GM21381 (cell line): ENCODE results near the gene SAPCD2.

Source experiments
- ATAC-seq: cut with Tn5 transposase; IDR thresholded peaks from one replicate; pipeline ENCODE4 v1.9.1; 2021; ENCODE audit warnings: mild to moderate bottlenecking, moderate library complexity; ENCODE audit not compliant: unreplicated experiment

The SAPCD2 gene

GRCh38 chr9:137020771-137021567 is 49.4 kb downstream of the SAPCD2 start:
- no peak for ATAC-seq

GRCh38 chr9:137019891-137020683 is 50.3 kb downstream of the SAPCD2 start:
- no peak for ATAC-seq

- ATAC-seq: no peak
Measured at GRCh38 chr9:137018761-137019559, 51.4 kb downstream of the SAPCD2 start.

GRCh38 chr9:137017791-137018497 is 52.4 kb downstream of the SAPCD2 start:
- ATAC-seq: no peak

- ATAC-seq: no peak
Measured at GRCh38 chr9:137017071-137017470, 53.3 kb downstream of the SAPCD2 start.

DNA sequence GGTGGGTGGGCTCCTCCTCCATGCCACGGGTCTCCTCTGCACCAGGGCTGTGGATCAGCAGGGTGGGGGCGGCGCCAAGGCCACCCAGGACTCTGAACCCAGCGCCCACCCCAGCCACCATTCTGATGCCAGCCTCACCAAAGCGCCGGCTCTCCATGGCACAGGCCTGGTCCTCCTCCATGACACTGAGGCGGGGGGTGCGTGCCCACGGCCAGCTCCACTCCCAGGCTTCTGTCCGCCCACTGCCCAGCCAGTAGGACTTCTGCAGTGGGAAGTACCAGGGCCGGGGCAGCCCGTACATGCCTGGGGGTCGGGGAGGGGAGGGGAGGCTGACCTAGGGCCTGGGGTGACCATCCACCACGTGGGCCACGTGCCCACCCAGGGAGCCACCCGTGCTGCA is 53.9 kb downstream of the SAPCD2 start:
- ATAC-seq: no peak

DNA sequence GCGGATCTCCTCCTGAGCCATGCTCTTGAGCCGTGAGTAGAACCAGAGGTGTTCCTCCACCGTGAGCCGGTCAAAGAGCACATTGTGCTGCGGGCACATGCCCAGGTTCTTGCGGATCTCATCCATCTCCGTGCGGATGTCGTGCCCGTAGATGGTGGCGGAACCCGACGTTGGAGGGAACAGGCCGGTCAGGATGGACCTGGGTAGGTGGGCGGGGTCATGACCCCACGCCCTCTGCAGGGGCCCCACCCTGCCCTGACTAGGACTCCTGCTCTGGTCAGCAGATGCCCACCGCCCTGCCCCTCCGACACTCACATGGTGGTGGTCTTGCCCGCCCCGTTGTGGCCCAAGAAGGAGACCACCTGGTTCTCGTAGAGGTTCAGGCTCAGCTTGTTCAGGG is 54.4 kb downstream of the SAPCD2 start:
- no peak for ATAC-seq

DNA sequence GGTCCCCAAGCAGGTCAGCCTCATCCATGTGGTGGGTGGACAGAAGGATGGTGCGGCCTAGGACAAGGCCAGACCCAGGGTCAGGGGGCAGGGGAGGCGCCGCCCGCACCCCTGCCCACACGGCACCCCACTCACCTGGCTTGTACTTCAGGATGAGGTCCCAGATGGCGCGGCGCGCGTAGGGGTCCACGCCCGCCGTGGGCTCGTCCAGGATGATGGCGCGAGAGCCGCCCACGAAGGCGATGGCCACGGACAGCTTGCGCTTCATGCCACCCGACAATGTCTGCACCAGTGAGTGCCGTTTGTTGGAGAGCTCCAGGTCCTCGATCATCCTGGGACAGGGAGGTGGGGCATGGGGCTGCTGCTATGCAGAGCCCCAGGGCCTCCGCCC is 54.8 kb downstream of the SAPCD2 start:
- ATAC-seq: no peak

GRCh38 chr9:137014776-137015539 is 55.4 kb downstream of the SAPCD2 start:
- ATAC-seq: no peak

- ATAC-seq: no peak
Measured at GRCh38 chr9:137014166-137014565, 56.2 kb downstream of the SAPCD2 start.

GRCh38 chr9:137013571-137013940 is 56.8 kb downstream of the SAPCD2 start:
- ATAC-seq: no peak

DNA sequence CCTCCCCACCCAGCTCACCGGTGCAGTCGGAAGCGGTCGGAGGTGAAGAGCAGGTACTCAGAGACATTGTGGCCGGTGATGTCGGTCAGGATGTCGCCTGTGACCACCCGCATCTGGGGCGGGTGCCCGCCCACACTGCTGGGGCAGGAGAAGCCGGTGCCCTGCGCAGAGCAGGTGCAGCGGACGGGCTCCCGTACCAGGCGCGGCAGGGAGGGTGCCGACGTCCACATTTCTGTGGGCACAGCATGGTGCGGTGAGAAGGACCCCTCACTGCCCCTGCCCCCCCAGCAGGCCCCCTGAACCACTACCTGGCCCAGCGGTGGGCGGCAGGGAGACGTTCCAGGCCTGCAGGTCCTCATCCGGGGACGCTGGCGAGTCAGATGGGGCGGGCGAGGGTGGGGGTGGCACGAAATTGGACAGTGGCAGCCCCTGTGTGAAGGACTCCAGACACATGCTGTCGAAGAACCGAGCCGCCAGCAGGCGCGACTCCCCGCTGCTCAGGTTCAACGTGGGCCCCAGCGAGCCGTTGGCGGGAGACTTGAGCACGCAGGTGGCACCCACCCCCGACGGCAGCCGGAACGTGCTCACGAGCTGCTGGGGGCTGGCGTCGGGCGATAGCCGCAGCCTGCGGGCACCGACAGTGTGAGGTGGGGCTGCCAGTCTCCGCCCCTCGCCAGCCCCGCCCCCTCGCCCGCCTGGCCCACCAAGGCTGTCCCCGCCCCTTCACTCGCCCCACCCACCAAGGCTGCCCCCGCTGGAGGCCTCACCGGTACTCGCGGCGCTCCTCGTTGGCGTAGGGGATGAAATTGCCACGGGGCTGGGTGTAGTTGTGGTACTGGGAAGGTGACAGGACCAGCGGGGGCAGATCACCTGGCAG is 57.4 kb downstream of the SAPCD2 start:
- no peak for ATAC-seq
